Measurements from ENCODE around the gene TNS4. TPM values are rescaled to one million over a fixed set of nuclear protein-coding genes. Genes with fewer than 3 reads are reported as not detected.

The TNS4 gene
- total RNA-seq, 1 experiment from 2014 or later: 0.21 TPM

GRCh38 chr17:40533896-40534295, 32.5 kb upstream of the TNS4 start:
- no peak overlapping the region for H3K4me3 Mint-ChIP-seq (ENCODE audit: low read depth, unreplicated experiment)
- BruUV-seq (replicated peaks): no TSS peak
- no peak for DNase-seq
- H3K9me3 Mint-ChIP-seq (ENCODE audit: low read depth, unreplicated experiment): no peaks in the 10 kb centered on the region
- CTCF ChIA-PET: interaction anchor here (0.6 to 68.2 kb wide), 97 partner anchors 11 to 1105 kb away, joined by 3 to 4142 read pairs (median 6); partner anchors contain the start of genes CCR7, CSF3, GJD3 and GSDMB
- H3K27me3 Mint-ChIP-seq (ENCODE audit: unreplicated experiment): peaks cover 62% of the 10 kb centered on the region
- peaks cover 5% of the 10 kb centered on the region for H3K36me3 Mint-ChIP-seq (ENCODE audit: insufficient read depth, unreplicated experiment)
- TF ChIP-seq CTCF (IDR thresholded peaks at IDR 0.05; ENCODE audit: unreplicated experiment): no peak
- H3K27ac Mint-ChIP-seq (ENCODE audit: unreplicated experiment): no peak overlapping the region
- peaks cover 24% of the 10 kb centered on the region for H3K4me1 Mint-ChIP-seq (ENCODE audit: low read depth, unreplicated experiment)
- intact Hi-C loops (cut with micrococcal nuclease; ENCODE audit: unreplicated experiment): loop anchor here (1.0 to 5.0 kb wide), 4 partner anchors 85 to 269 kb away; partner anchors contain the start of gene TOP2A

- no TSS peak for BruUV-seq (replicated peaks)
- intact Hi-C loops (cut with micrococcal nuclease; ENCODE audit: unreplicated experiment): loop anchor here (1.0 to 5.0 kb wide), 9 partner anchors 28 to 230 kb away; partner anchors contain the start of gene TOP2A
These were observed 31.3 kb upstream of the TNS4 start for GRCh38 chr17:40532520-40533253.

GRCh38 chr17:40531051-40531991, 29.9 kb upstream of the TNS4 start:
- intact Hi-C loops (cut with micrococcal nuclease; ENCODE audit: unreplicated experiment): loop anchor here (5.0 kb wide), 2 partner anchors 114 to 229 kb away; partner anchors contain the start of gene TOP2A
- Mint-ChIP-seq H3K27me3 (ENCODE audit: unreplicated experiment) (peaks cover 48% of the 10 kb centered on the region), H3K36me3 (ENCODE audit: insufficient read depth, unreplicated experiment) (peaks cover 5% of the 10 kb centered on the region), H3K9me3 (ENCODE audit: low read depth, unreplicated experiment) (no peaks in the 10 kb centered on the region), H3K4me1 (ENCODE audit: low read depth, unreplicated experiment) (peaks cover 19% of the 10 kb centered on the region), H3K27ac (ENCODE audit: unreplicated experiment) (no peak overlapping the region), H3K4me3 (ENCODE audit: low read depth, unreplicated experiment) (no peak overlapping the region)
- CTCF ChIA-PET: interaction anchor here (0.6 to 68.2 kb wide), 28 partner anchors 9 to 790 kb away, joined by 3 to 4142 read pairs (median 16); partner anchors contain the start of genes CCR7, CSF3, GJD3 and IGFBP4
- DNase-seq: no peak
- no TSS peak for BruUV-seq (replicated peaks)
- no peak for TF ChIP-seq CTCF (IDR thresholded peaks at IDR 0.05; ENCODE audit: unreplicated experiment)

More at GRCh38 chr17:40532520-40533253, 31.3 kb upstream of the TNS4 start:
- Mint-ChIP-seq H3K4me1 (ENCODE audit: low read depth, unreplicated experiment) (peaks cover 24% of the 10 kb centered on the region), H3K27ac (ENCODE audit: unreplicated experiment) (peak overlapping the region; percentile 39), H3K4me3 (ENCODE audit: low read depth, unreplicated experiment) (peak overlapping the region; percentile 2), H3K36me3 (ENCODE audit: insufficient read depth, unreplicated experiment) (peaks cover 5% of the 10 kb centered on the region), H3K27me3 (ENCODE audit: unreplicated experiment) (peaks cover 62% of the 10 kb centered on the region), H3K9me3 (ENCODE audit: low read depth, unreplicated experiment) (no peaks in the 10 kb centered on the region)
- CTCF ChIA-PET: interaction anchor here (0.5 to 68.2 kb wide), 97 partner anchors 10 to 1157 kb away, joined by 3 to 4142 read pairs (median 5); partner anchors contain the start of genes CCR7, CSF3, GJD3 and IGFBP4
- no peak for DNase-seq
- no peak for TF ChIP-seq CTCF (IDR thresholded peaks at IDR 0.05; ENCODE audit: unreplicated experiment)

GRCh38 chr17:40530531-40530994, 29.1 kb upstream of the TNS4 start:
- no peaks in the 10 kb centered on the region for H3K9me3 Mint-ChIP-seq (ENCODE audit: low read depth, unreplicated experiment)
- intact Hi-C loops (cut with micrococcal nuclease; ENCODE audit: unreplicated experiment): loop anchor here (5.0 kb wide), 2 partner anchors 113 to 228 kb away; partner anchors contain the start of gene TOP2A
- peaks cover 5% of the 10 kb centered on the region for H3K36me3 Mint-ChIP-seq (ENCODE audit: insufficient read depth, unreplicated experiment)
- BruUV-seq (replicated peaks): no TSS peak
- CTCF ChIA-PET: interaction anchor here (0.5 to 68.2 kb wide), 14 partner anchors 8 to 789 kb away, joined by 3 to 4142 read pairs (median 7); partner anchors contain the start of genes CCR7, GSDMB, IGFBP4 and TNS4
- peaks cover 45% of the 10 kb centered on the region for H3K27me3 Mint-ChIP-seq (ENCODE audit: unreplicated experiment)
- DNase-seq: no peak
- no peak overlapping the region for H3K4me3 Mint-ChIP-seq (ENCODE audit: low read depth, unreplicated experiment)
- no peak overlapping the region for H3K27ac Mint-ChIP-seq (ENCODE audit: unreplicated experiment)
- H3K4me1 Mint-ChIP-seq (ENCODE audit: low read depth, unreplicated experiment): peaks cover 19% of the 10 kb centered on the region
- TF ChIP-seq CTCF (IDR thresholded peaks at IDR 0.05; ENCODE audit: unreplicated experiment): no peak
